Naive thymus-derived CD4-positive, alpha-beta T cell (primary cell): ENCODE results near the gene MAP1S. TPM values are rescaled to one million over a fixed set of nuclear protein-coding genes. Genes with fewer than 3 reads are reported as not detected.

ENCODE experiments used
- ATAC-seq: fragments of 150-1000 bp; cut with Tn5 transposase; 2 replicates; pipeline ENCODE4 v1.10.0; 2021; ENCODE audit warnings: mild to moderate bottlenecking, moderate library complexity
- CTCF ChIA-PET: fragments of 350-600 bp; sonication (Branson Sonifier 250); formaldehyde crosslinking; loops from one replicate; lab custom pipeline; 2021; ENCODE audit warnings: antibody characterized with exemption; lab: Charles Lee
- POLR2A ChIA-PET: fragments of 350-600 bp; sonication (Branson Sonifier 250); formaldehyde crosslinking; loops from one replicate; lab custom pipeline; 2021; ENCODE audit warnings: antibody characterized with exemption, inconsistent platforms; lab: Charles Lee
- DNase-seq, 9 donors: peaks; one replicate each; pipeline versions ENCODE4 v3.0.0 to v3.0.0-alpha.2; 2020 to 2022; ENCODE audit warnings: mixed read lengths in 1 of 9
- H3K27ac ChIP-seq: one replicate; pipeline ENCODE4 v1.7.0; 2013; ENCODE audit warnings: mild to moderate bottlenecking, low read depth, low read length, moderate library complexity
- H3K27me3 ChIP-seq, 2 donors: one replicate each; pipeline ENCODE4 v1.7.0; 2013; ENCODE audit warnings: low read length in 2 of 2, mild to moderate bottlenecking in 2 of 2, moderate library complexity in 2 of 2; ENCODE audit not compliant: control insufficient read depth in 2 of 2, insufficient read depth in 2 of 2
- H3K36me3 ChIP-seq, 3 experiments: 1 replicate in 2 of 3; 2 replicates in 1 of 3; pipeline ENCODE4 v1.7.0; 2013; ENCODE audit warnings: low read length in 3 of 3, mild to moderate bottlenecking in 3 of 3, moderate library complexity in 1 of 3; ENCODE audit not compliant: insufficient read depth in 3 of 3, control insufficient read depth in 2 of 3
- H3K4me1 ChIP-seq, 2 donors: one replicate each; pipeline ENCODE4 v1.7.0; 2013; ENCODE audit warnings: low read length in 2 of 2, mild to moderate bottlenecking in 2 of 2, moderate library complexity in 1 of 2; ENCODE audit not compliant: control insufficient read depth in 2 of 2, insufficient read depth in 2 of 2
- H3K4me3 ChIP-seq: 2 replicates; pipeline ENCODE4 v1.7.0; 2013; ENCODE audit warnings: mild to moderate bottlenecking, low read length
- H3K9me3 ChIP-seq, 3 experiments: 1 replicate in 2 of 3; 2 replicates in 1 of 3; pipeline ENCODE4 v1.7.0; 2013; ENCODE audit warnings: low read length in 3 of 3; ENCODE audit not compliant: control insufficient read depth in 2 of 3
- H3K27ac Mint-ChIP-seq, 9 donors: one replicate each; pipeline ENCODE4 v1.8.0; 2020 to 2022; ENCODE audit warnings: mixed read lengths in 9 of 9, mild to moderate bottlenecking in 8 of 9, moderate library complexity in 5 of 9, inconsistent platforms in 2 of 9
- H3K27me3 Mint-ChIP-seq, 5 donors: one replicate each; pipeline ENCODE4 v1.8.0; 2021 to 2022; ENCODE audit warnings: mixed read lengths in 5 of 5, mild to moderate bottlenecking in 1 of 5
- H3K36me3 Mint-ChIP-seq, 5 donors: one replicate each; pipeline ENCODE4 v1.8.0; 2020 to 2022; ENCODE audit warnings: mixed read lengths in 5 of 5, mild to moderate bottlenecking in 3 of 5, inconsistent platforms in 1 of 5
- H3K4me1 Mint-ChIP-seq, 7 donors: one replicate each; pipeline ENCODE4 v1.8.0; 2020 to 2022; ENCODE audit warnings: mixed read lengths in 7 of 7, mild to moderate bottlenecking in 3 of 7, inconsistent platforms in 1 of 7
- H3K4me3 Mint-ChIP-seq, 10 donors: one replicate each; pipeline ENCODE4 v1.8.0; 2020 to 2022; ENCODE audit warnings: mild to moderate bottlenecking in 10 of 10, mixed read lengths in 10 of 10, moderate library complexity in 6 of 10, inconsistent platforms in 2 of 10
- H3K9me3 Mint-ChIP-seq, 11 donors: one replicate each; pipeline ENCODE4 v1.8.0; 2020 to 2022; ENCODE audit warnings: mixed read lengths in 11 of 11, mild to moderate bottlenecking in 4 of 11, inconsistent platforms in 1 of 11, moderate library complexity in 1 of 11
- intact Hi-C, 2 donors: fragments of 100-400 bp; cut with micrococcal nuclease; formaldehyde crosslinking; loops; one replicate each; pipeline ENCODE4 v1.15.1; 2023
- polyA plus RNA-seq, 2 donors: library from polyadenylated mRNA; unstranded; fragments of 300-500 nt; fragmentation: Illumina TruSeq; gene quantifications; one replicate each; pipeline ENCODE4 v1.2.3, GENCODE V29; 2021
- total RNA-seq, 6 experiments: library from RNA in 5 of 6; stranded (reverse) in 5 of 6; gene quantifications; 1 replicate in 5 of 6; 2 replicates in 1 of 6; pipeline ENCODE4 v1.2.3 and lab custom pipeline; 2021 to 2026

MAP1S gene
- total and polyA plus RNA-seq, 7 experiments from 2014 or later: 21.9 to 73.8 (median 49.8) TPM

DNA sequence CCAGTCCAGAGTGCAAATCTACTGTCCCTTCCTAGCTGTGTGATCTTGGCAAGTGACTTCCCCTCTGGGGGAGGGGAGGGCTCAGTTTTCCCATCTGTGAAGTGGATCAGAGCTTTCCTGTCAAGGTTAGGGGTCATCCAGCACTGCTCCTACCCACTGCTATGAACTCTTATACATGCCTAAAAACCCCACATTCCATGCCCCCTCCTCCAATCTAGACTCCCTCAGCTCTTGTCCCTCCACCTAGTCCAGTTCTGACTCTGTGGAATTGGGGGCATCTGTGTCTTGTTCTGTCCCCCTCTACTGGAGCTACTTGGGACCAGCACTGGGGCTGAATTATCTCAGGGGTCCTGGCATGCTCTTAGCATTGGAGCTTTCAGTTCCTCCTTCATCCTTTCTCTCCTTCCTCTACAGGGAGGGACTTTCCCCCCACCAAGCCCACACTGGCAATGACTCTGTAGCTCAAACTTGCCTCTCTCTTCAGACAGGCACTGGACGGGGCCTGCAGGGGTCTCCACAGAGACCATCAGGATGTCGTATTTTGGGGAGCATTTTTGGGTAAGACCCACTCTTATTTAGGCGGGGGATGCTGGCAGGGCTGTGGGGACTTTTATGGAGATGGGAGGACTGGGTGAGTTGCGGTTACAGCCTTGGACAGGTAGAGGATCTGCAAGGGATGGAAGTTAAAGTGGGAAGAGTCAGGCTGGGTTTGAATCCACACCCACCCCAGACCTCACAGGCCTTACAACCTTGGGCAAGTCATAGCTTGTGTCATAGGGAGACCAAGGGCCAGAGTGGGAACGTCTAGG, 35.6 kb downstream of the MAP1S start:
- intact Hi-C loops: loop anchor here in 1 of 2 donors (5.0 kb wide), 1 partner anchor 198 kb away; the partner anchor contains the start of gene COLGALT1
- H3K36me3 Mint-ChIP-seq: peaks cover 0 to 39% (median 12%) of the 10 kb centered on the region in 5 donors
- H3K4me1 Mint-ChIP-seq: peaks cover 26 to 64% (median 45%) of the 10 kb centered on the region in 7 donors
- H3K27me3 ChIP-seq: no peaks in the 10 kb centered on the region
- peak overlapping the region; percentile 59 to 94 (median 76) for H3K27ac Mint-ChIP-seq
- no peaks in the 10 kb centered on the region for H3K27me3 Mint-ChIP-seq
- H3K36me3 ChIP-seq: peaks cover 0 to 42% (median 14%) of the 10 kb centered on the region in 3 experiments
- POLR2A ChIA-PET: interaction anchor here (0.5 to 0.8 kb wide), 3 partner anchors 12 to 1482 kb away, joined by 3 to 4 read pairs (median 3); no protein-coding TSS in a partner anchor
- no peaks in the 10 kb centered on the region for H3K9me3 Mint-ChIP-seq
- H3K27ac ChIP-seq: peak overlapping the region; percentile 34
- no peak overlapping the region for H3K4me3 ChIP-seq
- CTCF ChIA-PET: interaction anchor here (1.0 kb wide), 1 partner anchor 9 kb away, joined by 3 read pairs; no protein-coding TSS in a partner anchor
- H3K4me1 ChIP-seq: peaks cover 16 to 32% of the 10 kb centered on the region in 2 donors
- DNase-seq (no peak), ATAC-seq (peak; percentile 30)
- H3K9me3 ChIP-seq: no peaks in the 10 kb centered on the region
- peak overlapping the region in 6 of 10 donors; percentile 15 to 59 (median 42) for H3K4me3 Mint-ChIP-seq

DNA sequence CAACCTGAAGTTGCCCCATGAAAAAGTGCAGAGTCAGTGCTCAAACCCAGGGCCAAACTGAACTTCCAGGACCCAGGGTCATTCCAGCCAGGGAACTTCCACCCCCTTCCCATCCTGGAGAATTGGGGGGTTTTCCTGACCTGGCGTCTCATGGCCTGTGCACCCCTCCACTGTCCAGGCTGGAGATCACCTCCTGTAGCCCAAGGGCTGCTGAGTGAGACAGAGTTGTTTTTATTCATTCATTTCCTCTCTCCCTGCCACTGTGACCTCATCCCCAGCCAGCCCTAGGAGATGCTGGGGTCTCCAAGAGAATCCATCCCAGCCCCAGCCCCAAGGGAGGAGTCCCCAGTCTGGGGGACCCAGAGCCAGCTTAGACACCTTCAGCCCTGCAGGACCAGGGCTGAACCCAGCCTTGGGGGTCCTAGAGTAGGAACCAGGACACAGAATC, 36.2 kb downstream of the MAP1S start:
- peak overlapping the region; percentile 34 for H3K27ac ChIP-seq
- no peaks in the 10 kb centered on the region for H3K27me3 ChIP-seq
- H3K36me3 ChIP-seq: peaks cover 0 to 46% (median 14%) of the 10 kb centered on the region in 3 experiments
- Mint-ChIP-seq H3K4me3 (peak overlapping the region in 1 of 10 donors; percentile 35), H3K9me3 (no peaks in the 10 kb centered on the region), H3K4me1 (peaks cover 23 to 61% (median 42%) of the 10 kb centered on the region in 7 donors), H3K36me3 (peaks cover 0 to 43% (median 12%) of the 10 kb centered on the region in 5 donors), H3K27ac (peak overlapping the region; percentile 12 to 94 (median 75)), H3K27me3 (no peaks in the 10 kb centered on the region)
- DNase-seq (no peak), ATAC-seq (no peak)
- intact Hi-C loops: no loop called here
- ChIA-PET POLR2A (interaction anchor here (0.5 kb wide), 1 partner anchor 407 kb away, joined by 3 read pairs; no protein-coding TSS in a partner anchor), CTCF (interaction anchor here (1.0 kb wide), 1 partner anchor 8 kb away, joined by 3 read pairs; no protein-coding TSS in a partner anchor)
- H3K9me3 ChIP-seq: no peaks in the 10 kb centered on the region
- H3K4me1 ChIP-seq: peaks cover 10 to 26% of the 10 kb centered on the region in 2 donors
- no peak overlapping the region for H3K4me3 ChIP-seq

DNA sequence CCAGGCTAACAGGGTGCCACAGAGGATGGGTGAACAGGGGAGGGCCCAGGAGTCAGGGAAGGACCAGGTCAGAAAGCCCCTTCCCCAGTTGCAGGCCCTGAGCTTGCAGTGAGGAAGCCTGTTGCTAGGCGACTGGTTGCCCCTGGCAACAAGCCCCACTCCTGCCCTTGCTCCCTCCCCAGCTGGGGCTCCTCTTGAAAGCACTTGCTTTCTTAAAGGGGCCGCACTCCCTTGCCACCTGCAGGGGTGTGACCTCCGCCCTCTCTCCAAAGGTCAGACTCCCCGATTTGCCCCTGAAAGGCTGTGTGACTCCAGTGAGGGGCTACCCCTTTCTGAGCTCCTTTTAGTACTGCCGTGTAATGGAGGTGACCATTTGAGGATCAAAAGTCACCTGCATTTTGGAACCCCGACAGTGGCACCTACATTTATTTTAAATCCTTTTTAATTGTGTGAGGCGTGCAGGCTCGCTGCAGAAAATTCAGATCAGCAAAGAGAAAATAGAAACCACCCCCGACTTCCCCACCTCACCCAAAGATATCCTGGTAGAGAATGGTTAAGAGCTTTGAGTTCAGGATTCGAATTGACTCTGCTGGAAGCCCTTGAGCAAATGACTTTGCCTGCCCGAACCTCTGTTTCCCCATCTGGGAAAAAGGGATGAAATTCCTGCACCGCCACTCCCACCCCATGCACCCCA, 36.8 kb downstream of the MAP1S start:
- no peaks in the 10 kb centered on the region for H3K9me3 Mint-ChIP-seq
- POLR2A ChIA-PET: no interaction called here

DNA sequence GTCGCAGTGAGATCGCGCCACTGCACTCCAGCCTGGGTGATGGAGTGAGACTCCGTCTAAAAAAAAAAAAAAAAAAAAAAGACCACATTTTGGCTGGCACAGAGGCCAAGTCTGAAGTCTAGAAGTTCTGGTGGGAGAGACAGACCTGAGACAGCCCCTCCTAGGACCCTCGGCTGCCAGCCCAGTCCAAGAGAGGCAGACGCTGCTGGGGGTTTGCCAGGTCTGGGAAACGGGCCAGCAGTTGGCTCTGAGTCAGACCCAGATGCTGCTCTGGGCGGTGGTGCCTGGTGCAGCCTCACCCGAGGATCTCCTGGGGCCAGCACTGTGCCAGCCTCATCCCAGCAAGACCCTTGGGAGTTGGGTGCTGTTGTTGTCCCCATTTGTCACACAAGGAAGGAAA, 37.8 kb downstream of the MAP1S start:
- POLR2A ChIA-PET: no interaction called here
- no peaks in the 10 kb centered on the region for H3K9me3 ChIP-seq
- ATAC-seq: no peak
- H3K9me3 Mint-ChIP-seq: no peaks in the 10 kb centered on the region
- no peak overlapping the region for H3K4me3 Mint-ChIP-seq
- intact Hi-C loops: no loop called here
- no peak for DNase-seq
- H3K27ac ChIP-seq: no peak overlapping the region
- peaks cover 0 to 42% (median 19%) of the 10 kb centered on the region in 5 donors for H3K36me3 Mint-ChIP-seq
- H3K4me3 ChIP-seq: no peak overlapping the region
- CTCF ChIA-PET: interaction anchor here (1.7 kb wide), 1 partner anchor 10 kb away, joined by 4 read pairs; no protein-coding TSS in a partner anchor
- peaks cover 4 to 19% of the 10 kb centered on the region in 2 donors for H3K4me1 ChIP-seq
- no peaks in the 10 kb centered on the region for H3K27me3 ChIP-seq
- H3K36me3 ChIP-seq: peaks cover 0 to 56% (median 14%) of the 10 kb centered on the region in 3 experiments
- H3K4me1 Mint-ChIP-seq: peaks cover 11 to 45% (median 31%) of the 10 kb centered on the region in 7 donors
- H3K27me3 Mint-ChIP-seq: no peaks in the 10 kb centered on the region
- H3K27ac Mint-ChIP-seq: peak overlapping the region in 1 of 9 donors; percentile 94

More for the DNA sequence above, 36.8 kb downstream of the MAP1S start:
- Mint-ChIP-seq H3K27me3 (no peaks in the 10 kb centered on the region), H3K27ac (peak overlapping the region in 5 of 9 donors; percentile 62 to 94 (median 73)), H3K36me3 (peaks cover 0 to 45% (median 14%) of the 10 kb centered on the region in 5 donors), H3K4me1 (peaks cover 20 to 55% (median 40%) of the 10 kb centered on the region in 7 donors), H3K4me3 (peak overlapping the region in 1 of 10 donors; percentile 35)
- Histone ChIP-seq H3K36me3 (peaks cover 0 to 51% (median 14%) of the 10 kb centered on the region in 3 experiments), H3K27me3 (no peaks in the 10 kb centered on the region), H3K9me3 (no peaks in the 10 kb centered on the region), H3K4me1 (peaks cover 10 to 19% of the 10 kb centered on the region in 2 donors), H3K27ac (peak overlapping the region; percentile 34), H3K4me3 (no peak overlapping the region)
- ATAC-seq (no peak), DNase-seq (no peak)
- intact Hi-C loops: no loop called here
- CTCF ChIA-PET: interaction anchor here (1.7 kb wide), 1 partner anchor 11 kb away, joined by 4 read pairs; no protein-coding TSS in a partner anchor

DNA sequence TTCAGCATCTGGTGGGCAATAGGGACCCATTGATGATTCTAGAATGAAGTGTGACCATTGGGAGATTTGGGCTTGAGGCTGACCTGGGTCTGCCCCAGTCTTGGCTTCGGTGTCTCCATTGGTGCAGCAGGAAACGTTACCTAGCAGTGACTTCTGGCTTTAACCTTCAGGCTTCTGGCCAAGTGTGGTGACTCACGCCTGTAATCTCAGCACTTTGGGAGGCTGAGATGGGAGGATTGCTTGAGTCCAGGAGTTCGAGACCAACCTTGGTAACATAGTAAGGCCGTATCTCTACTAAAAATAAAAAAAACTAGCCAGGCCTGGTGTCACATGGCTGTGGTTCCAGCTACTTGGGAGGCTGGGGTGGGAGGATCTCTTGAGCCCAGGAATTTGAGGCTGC, 39.2 kb downstream of the MAP1S start:
- Mint-ChIP-seq H3K4me3 (no peak overlapping the region), H3K4me1 (peaks cover 11 to 45% (median 33%) of the 10 kb centered on the region in 7 donors), H3K9me3 (no peaks in the 10 kb centered on the region), H3K36me3 (peaks cover 0 to 49% (median 21%) of the 10 kb centered on the region in 5 donors), H3K27me3 (no peaks in the 10 kb centered on the region), H3K27ac (peak overlapping the region in 4 of 9 donors; percentile 8 to 58 (median 41))
- no peaks in the 10 kb centered on the region for H3K27me3 ChIP-seq
- POLR2A ChIA-PET: interaction anchor here (0.6 to 1.0 kb wide), 2 partner anchors 8 to 228 kb away, joined by 3 read pairs; no protein-coding TSS in a partner anchor
- H3K4me1 ChIP-seq: peaks cover 0 to 19% of the 10 kb centered on the region in 2 donors
- DNase-seq: no peak
- H3K4me3 ChIP-seq: no peak overlapping the region
- intact Hi-C loops: no loop called here
- no peak for ATAC-seq
- CTCF ChIA-PET: no interaction called here
- H3K9me3 ChIP-seq: no peaks in the 10 kb centered on the region
- H3K27ac ChIP-seq: no peak overlapping the region
- peaks cover 5 to 67% (median 15%) of the 10 kb centered on the region in 3 experiments for H3K36me3 ChIP-seq

DNA sequence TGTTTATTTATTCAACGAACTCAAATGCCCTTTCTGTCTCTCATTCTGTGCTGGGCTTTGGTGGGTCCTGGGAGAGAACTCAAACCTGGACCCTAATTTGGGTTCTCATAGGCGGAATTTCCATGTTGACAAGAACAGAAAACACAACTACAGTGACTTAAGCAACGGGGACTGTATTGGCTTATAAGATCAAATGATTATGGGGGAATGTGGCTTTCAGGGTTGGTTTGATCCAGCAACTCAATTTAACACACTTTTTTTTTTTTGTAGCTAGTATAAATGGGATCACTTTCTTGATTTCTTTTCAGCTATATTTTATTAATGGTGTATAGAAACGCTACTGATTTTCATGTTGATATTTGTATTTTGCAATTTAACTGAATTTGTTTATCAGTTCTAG, 41.9 kb downstream of the MAP1S start:
- H3K4me1 ChIP-seq: no peaks in the 10 kb centered on the region
- POLR2A ChIA-PET: interaction anchor here (1.1 kb wide), 1 partner anchor 115 kb away, joined by 3 read pairs; no protein-coding TSS in a partner anchor
- peak overlapping the region in 1 of 9 donors; percentile 32 for H3K27ac Mint-ChIP-seq
- intact Hi-C loops: no loop called here
- CTCF ChIA-PET: interaction anchor here (0.7 kb wide), 1 partner anchor 119 kb away, joined by 4 read pairs; no protein-coding TSS in a partner anchor
- H3K27me3 ChIP-seq: no peaks in the 10 kb centered on the region
- H3K9me3 ChIP-seq: no peaks in the 10 kb centered on the region
- no peak overlapping the region for H3K4me3 Mint-ChIP-seq
- H3K27me3 Mint-ChIP-seq: no peaks in the 10 kb centered on the region
- no peak overlapping the region for H3K27ac ChIP-seq
- no peaks in the 10 kb centered on the region for H3K9me3 Mint-ChIP-seq
- H3K36me3 ChIP-seq: peaks cover 5 to 66% (median 6%) of the 10 kb centered on the region in 3 experiments
- ATAC-seq (no peak), DNase-seq (no peak)
- peaks cover 0 to 48% (median 19%) of the 10 kb centered on the region in 5 donors for H3K36me3 Mint-ChIP-seq
- no peak overlapping the region for H3K4me3 ChIP-seq
- peaks cover 0 to 23% (median 16%) of the 10 kb centered on the region in 7 donors for H3K4me1 Mint-ChIP-seq
